ENCODE data around the gene KIF14. TPM values are rescaled to one million over a fixed set of nuclear protein-coding genes. Genes with fewer than 3 reads are reported as not detected.
"Not testable (repeated sequence)": the region's sequence is repeated elsewhere in the genome, so short reads cannot be mapped to it uniquely, and the experiment has no call there.

KIF14 gene
- total RNA-seq, 1 donor from 2014 or later, result 0.38 TPM

GRCh38 chr1:200564319-200564718 lies 56.2 kb downstream of the KIF14 start:
- intact Hi-C loops (cut with micrococcal nuclease), result no loop called here
- no peak overlapping the region for H3K27ac Mint-ChIP-seq
- peaks cover 4% of the 10 kb centered on the region for H3K4me1 Mint-ChIP-seq
- H3K36me3 Mint-ChIP-seq (ENCODE audit: low read depth), result no peaks in the 10 kb centered on the region
- no peaks in the 10 kb centered on the region for H3K27me3 Mint-ChIP-seq
- DNase-seq (no peak), ATAC-seq (ENCODE audit: low read depth) (no peak)
- ChIA-PET POLR2A (no interaction called here), CTCF (interaction anchor here (1.5 kb wide), 1 partner anchor 8 kb away, joined by 5 read pairs; no protein-coding TSS in a partner anchor)
- TF ChIP-seq, protein P1, sequence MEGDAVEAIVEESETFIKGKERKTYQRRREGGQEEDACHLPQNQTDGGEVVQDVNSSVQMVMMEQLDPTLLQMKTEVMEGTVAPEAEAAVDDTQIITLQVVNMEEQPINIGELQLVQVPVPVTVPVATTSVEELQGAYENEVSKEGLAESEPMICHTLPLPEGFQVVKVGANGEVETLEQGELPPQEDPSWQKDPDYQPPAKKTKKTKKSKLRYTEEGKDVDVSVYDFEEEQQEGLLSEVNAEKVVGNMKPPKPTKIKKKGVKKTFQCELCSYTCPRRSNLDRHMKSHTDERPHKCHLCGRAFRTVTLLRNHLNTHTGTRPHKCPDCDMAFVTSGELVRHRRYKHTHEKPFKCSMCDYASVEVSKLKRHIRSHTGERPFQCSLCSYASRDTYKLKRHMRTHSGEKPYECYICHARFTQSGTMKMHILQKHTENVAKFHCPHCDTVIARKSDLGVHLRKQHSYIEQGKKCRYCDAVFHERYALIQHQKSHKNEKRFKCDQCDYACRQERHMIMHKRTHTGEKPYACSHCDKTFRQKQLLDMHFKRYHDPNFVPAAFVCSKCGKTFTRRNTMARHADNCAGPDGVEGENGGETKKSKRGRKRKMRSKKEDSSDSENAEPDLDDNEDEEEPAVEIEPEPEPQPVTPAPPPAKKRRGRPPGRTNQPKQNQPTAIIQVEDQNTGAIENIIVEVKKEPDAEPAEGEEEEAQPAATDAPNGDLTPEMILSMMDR (IDR thresholded peaks at IDR 0.05), result no peak
- H3K4me3 Mint-ChIP-seq, result no peak overlapping the region
- no peaks in the 10 kb centered on the region for H3K9me3 Mint-ChIP-seq

- H3K4me1 Mint-ChIP-seq, result peaks cover 4% of the 10 kb centered on the region
- CTCF ChIA-PET, result no interaction called here
- intact Hi-C loops (cut with micrococcal nuclease), result no loop called here
- DNase-seq (no peak), ATAC-seq (ENCODE audit: low read depth) (no peak)
- TF ChIP-seq, protein P1 (IDR thresholded peaks at IDR 0.05), result no peak
- no peak overlapping the region for H3K27ac Mint-ChIP-seq
- H3K9me3 Mint-ChIP-seq, result no peaks in the 10 kb centered on the region
- no peaks in the 10 kb centered on the region for H3K27me3 Mint-ChIP-seq
- no peaks in the 10 kb centered on the region for H3K36me3 Mint-ChIP-seq (ENCODE audit: low read depth)
- POLR2A ChIA-PET, result no interaction called here
- no peak overlapping the region for H3K4me3 Mint-ChIP-seq
Measured at GRCh38 chr1:200561856-200562214, 58.7 kb downstream of the KIF14 start.

DNA sequence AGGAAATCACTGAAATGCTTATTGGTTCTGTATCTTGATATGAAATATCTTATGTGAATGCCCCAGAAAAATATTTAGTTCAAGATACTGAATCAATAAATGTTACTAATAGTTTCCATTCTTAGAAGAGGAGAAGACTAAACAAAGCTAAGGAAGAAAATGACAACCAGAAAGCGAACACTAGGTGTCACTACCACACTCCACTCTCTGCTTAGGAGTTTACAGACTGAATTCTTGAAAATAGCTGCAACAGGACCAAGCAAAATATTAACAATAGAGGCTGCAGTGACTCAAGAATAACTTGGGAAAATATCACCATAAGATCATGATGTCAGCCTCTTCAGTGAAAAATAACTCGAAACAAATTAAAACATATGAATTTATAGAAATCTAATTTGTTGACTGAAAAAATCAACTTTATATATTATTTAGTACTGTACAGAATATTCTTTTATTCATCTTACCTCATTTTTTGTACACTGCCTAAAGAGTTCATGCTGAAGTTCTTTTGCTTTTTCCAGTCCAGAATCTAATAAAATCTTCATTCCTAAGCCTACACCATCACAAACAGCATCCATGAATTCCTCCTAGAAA lies 61.6 kb downstream of the KIF14 start:
- no peak for ATAC-seq (ENCODE audit: low read depth)
- ChIA-PET CTCF (interaction anchor here (0.6 to 3.2 kb wide), 15 partner anchors 9 to 421 kb away, joined by 3 to 37 read pairs (median 4); partner anchors contain the start of gene KIF14), POLR2A (no interaction called here)
- intact Hi-C loops (cut with micrococcal nuclease), result loop anchor here (1.0 to 5.0 kb wide), 5 partner anchors 63 to 484 kb away; partner anchors contain the start of gene KIF14
- H3K27ac Mint-ChIP-seq, result no peak overlapping the region
- H3K4me3 Mint-ChIP-seq, result no peak overlapping the region
- peaks cover 4% of the 10 kb centered on the region for H3K4me1 Mint-ChIP-seq
- TF ChIP-seq, protein P1 (IDR thresholded peaks at IDR 0.05), result peak; percentile 57
- H3K27me3 Mint-ChIP-seq, result no peaks in the 10 kb centered on the region
- DNase-seq, result no peak
- H3K36me3 Mint-ChIP-seq (ENCODE audit: low read depth), result no peaks in the 10 kb centered on the region
- H3K9me3 Mint-ChIP-seq, result no peaks in the 10 kb centered on the region

DNA sequence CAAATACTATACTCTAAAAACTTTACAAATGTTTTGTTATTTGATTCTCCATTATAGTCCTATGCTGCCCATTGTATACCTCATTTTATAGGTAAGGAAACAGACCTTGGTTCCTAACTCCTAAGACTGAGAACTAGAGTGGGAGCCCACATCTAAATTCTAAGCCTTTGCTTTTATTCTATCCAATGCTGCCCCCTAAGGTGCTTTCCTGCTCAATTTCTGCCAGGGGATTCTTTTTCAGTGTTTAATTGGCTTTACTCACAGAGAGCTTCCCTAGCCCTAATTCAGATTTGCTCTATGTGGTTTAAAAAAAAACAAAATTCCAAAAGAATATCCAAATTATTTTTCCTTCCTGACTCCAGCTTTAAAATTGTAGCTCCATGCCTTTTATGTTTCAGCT lies 64.5 kb downstream of the KIF14 start:
- Mint-ChIP-seq H3K27ac (no peak overlapping the region), H3K9me3 (no peaks in the 10 kb centered on the region), H3K36me3 (ENCODE audit: low read depth) (no peaks in the 10 kb centered on the region), H3K4me1 (no peaks in the 10 kb centered on the region), H3K27me3 (no peaks in the 10 kb centered on the region), H3K4me3 (no peak overlapping the region)
- DNase-seq (no peak), ATAC-seq (ENCODE audit: low read depth) (no peak)
- TF ChIP-seq, protein P1 (IDR thresholded peaks at IDR 0.05), result no peak
- intact Hi-C loops (cut with micrococcal nuclease), result loop anchor here (5.0 kb wide), 2 partner anchors 66 to 416 kb away; partner anchors contain the start of gene KIF14
- POLR2A ChIA-PET, result no interaction called here
- CTCF ChIA-PET, result interaction anchor here (1.5 kb wide), 1 partner anchor 9 kb away, joined by 5 read pairs; no protein-coding TSS in a partner anchor

GRCh38 chr1:200552737-200553136 lies 67.8 kb downstream of the KIF14 start:
- intact Hi-C loops (cut with micrococcal nuclease); H3K4me1 Mint-ChIP-seq; ATAC-seq (ENCODE audit: low read depth); H3K27ac Mint-ChIP-seq; H3K9me3 Mint-ChIP-seq; POLR2A ChIA-PET; H3K36me3 Mint-ChIP-seq (ENCODE audit: low read depth); DNase-seq; CTCF ChIA-PET; H3K27me3 Mint-ChIP-seq; H3K4me3 Mint-ChIP-seq: not testable (repeated sequence)

All from activated B cell treated with CpG ODN at 0.5 μM for 24 hours (primary cell).